SK-MEL-5 (cell line): Measurements from ENCODE around the gene SAMD1. TPM values are rescaled to one million over a fixed set of nuclear protein-coding genes. Genes with fewer than 3 reads are reported as not detected.
A peak's percentile ranks its signal among the peaks of the same experiment; 100 is the strongest.

Experiments used
- DNase-seq: peaks from one replicate; pipeline ENCODE4 v3.0.0-alpha.2; 2016; ENCODE audit warnings: low read depth, low spot score
- in situ Hi-C: cut with HindIII; loops from 2 replicates; pipeline ENCODE4 v1.10.0; 2016; ENCODE audit warnings: low sequenced_read_pairs, high pct_unique_total_duplicates, low pct_unique_long_range_greater_than_20kb
- total RNA-seq: library from RNA; depleted of rRNA; stranded (reverse); fragments of >200 nt; shearing (Covaris generic); gene quantifications from 2 replicates; pipeline ENCODE4 v1.2.3, GENCODE V29; 2014

The SAMD1 gene
- total RNA-seq, 1 experiment from 2014 or later = 17.2 TPM

- DNase-seq = no peak
- in situ Hi-C loops = no loop called here
Measured at GRCh38 chr19:14094854-14095253, 4.3 kb upstream of the SAMD1 start.

- in situ Hi-C loops = no loop called here
Measured at GRCh38 chr19:14093117-14093823, 2.7 kb upstream of the SAMD1 start.

GRCh38 chr19:14091813-14092462, 1.4 kb upstream of the SAMD1 start:
- in situ Hi-C loops = no loop called here
- DNase-seq = no peak

More at GRCh38 chr19:14093117-14093823, 2.7 kb upstream of the SAMD1 start:
- no peak for DNase-seq

DNA sequence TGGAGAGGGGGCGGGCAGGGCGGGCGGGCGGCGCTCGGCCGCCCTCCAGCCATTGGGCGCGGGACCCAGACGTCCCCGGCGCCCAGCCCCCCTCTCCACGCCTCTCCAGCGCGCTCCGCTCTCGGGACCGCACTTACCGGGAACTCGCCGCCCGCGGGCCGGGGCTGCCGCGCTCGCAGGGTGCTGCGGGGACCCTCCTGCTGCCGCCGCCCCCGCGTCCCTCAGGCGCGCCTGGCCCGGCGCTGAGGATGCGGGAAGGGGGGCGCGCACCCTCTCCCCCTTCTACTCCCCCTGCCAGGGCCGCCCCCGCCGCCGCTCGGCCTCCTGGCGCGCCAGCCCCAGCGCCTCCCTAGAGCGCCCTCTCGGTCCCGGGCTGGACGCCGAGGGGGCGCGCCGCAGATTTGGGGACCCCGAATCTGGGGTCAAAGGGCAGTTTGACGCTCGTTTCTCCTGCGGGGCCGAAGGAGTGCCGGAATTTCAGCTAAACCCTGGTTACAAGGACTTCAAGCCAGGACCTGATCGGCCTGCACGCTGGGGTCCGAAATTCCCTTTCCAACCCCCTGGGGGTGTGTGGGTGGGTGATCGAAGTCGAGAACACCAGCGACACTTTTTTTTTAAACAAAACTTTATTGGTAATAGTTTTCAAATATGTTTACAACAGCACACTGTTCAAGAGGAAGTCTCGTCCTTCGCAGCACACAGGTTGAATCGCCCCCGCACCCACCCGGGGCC, 696 bp upstream of the SAMD1 start:
- in situ Hi-C loops = no loop called here
- peak; percentile 25 for DNase-seq

DNA sequence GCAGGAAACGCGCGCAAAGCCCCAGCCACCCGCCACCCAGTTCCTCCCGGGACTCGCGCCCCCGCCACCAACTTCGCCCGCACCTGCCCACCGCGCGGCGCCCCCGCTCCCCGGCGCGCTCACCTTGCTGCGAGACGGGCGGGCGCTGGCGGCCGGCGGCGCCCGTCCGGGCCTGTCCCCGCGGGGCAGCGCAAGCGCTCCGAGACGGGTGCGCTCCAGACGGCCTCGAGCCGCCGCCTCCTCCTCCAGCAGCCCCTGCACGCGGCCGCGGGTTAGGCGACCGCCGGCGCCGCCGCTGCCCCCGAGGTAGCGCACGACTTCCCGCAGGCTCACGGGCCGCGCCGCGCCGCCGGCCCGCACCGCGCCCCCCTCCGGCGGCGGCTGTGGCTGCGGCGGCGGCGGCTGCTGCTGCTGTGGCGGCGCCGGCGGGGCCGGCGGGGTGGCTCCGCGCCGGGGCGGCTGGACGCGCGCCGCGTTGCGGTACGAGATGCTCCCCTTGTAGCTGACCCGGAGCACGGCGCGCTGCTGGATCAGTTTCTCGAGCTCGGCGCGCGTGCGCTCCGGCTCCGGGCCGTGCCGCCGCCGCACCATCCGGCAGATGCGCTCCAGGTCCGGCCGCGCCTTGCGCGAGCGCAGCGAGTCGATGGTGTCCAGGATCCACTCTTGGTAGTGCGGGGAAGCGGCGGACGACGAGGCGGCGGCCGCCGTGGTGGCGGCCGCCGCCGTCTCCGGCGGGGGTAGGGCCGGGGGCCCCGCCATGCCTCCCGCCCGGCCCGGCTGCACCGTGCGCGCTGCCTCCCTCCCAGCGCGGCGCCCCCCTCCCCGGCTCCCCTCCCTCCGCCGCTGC, 666 bp downstream of the SAMD1 start:
- in situ Hi-C loops = no loop called here
- DNase-seq = peak; percentile 33

GRCh38 chr19:14089412-14089661, 1.2 kb downstream of the SAMD1 start:
- DNase-seq = no peak
- in situ Hi-C loops = no loop called here

- DNase-seq = no peak
- in situ Hi-C loops = no loop called here
Measured at GRCh38 chr19:14088634-14089411, 1.7 kb downstream of the SAMD1 start.

- in situ Hi-C loops = no loop called here
Measured at GRCh38 chr19:14086098-14086497, 4.5 kb downstream of the SAMD1 start.

DNA sequence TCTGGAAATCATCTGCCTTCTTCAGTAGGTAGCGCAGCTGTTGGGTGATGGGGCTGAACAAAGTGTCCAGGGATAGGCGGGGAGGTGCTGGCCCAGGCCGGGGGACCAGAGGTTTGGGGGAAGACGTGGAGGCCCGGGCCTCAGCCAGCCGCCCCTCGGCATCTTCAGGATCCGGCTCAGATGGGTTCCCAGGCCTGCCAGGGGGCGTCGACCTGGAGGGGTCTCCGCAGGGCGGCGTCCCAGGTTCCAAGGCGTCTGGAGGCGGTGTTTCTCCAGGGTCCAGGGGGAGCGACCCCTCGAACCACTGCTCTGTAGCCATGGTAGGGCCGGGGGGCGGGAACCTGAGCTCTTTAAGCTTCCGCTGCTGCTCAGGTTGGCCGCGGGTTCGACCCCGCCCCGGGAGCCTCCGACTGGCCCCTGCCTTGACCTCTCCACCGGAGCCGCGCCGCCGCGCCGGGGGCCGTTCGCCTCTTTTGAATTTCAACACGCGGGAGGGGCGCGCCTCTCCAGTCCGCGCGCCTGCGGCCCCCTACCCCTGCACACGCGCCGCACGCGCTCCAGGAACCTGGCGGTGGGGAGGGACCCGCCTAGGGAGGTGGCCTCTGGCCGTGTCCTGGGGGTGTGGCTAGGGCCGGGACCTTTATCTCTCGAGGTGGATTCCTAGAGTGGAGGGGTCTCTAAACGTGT, 5.1 kb downstream of the SAMD1 start, which contains the start of gene C19orf67:
TSS of gene C19orf67 (minus strand) at position 475 of the 687 bp plus-strand sequence. CDS start at position 319, 156 bp downstream.
- in situ Hi-C loops = no loop called here
- DNase-seq = no peak

More at GRCh38 chr19:14086098-14086497, 4.5 kb downstream of the SAMD1 start:
- DNase-seq = no peak

- DNase-seq = no peak
- in situ Hi-C loops = no loop called here
Measured at GRCh38 chr19:14082675-14082960, 7.9 kb downstream of the SAMD1 start.

- in situ Hi-C loops = no loop called here
Measured at GRCh38 chr19:14081797-14082674, 8.5 kb downstream of the SAMD1 start.

GRCh38 chr19:14080887-14081796, 9.4 kb downstream of the SAMD1 start:
- in situ Hi-C loops = no loop called here

More at GRCh38 chr19:14081797-14082674, 8.5 kb downstream of the SAMD1 start:
- no peak for DNase-seq

DNA sequence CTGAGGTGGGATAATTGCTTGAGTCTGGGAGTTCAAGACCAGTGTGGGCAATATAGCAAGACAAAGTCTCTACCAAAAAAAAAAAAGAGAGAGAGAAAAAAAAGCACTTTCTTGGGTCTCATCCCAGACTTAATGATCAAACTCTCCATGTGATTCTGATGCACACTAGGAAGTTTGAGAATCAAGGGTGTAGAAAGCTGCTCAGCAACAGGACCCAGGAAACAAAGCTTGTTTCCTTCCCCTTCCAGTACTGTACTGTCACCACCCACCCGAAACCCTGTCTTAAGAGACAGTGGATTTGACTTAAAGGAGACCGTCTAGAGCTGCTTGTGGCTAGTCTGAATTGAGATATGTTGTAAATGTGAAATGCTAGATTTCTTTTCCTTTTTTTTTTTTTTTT, 12.1 kb downstream of the SAMD1 start:
- in situ Hi-C loops = no loop called here
- DNase-seq = no peak

More at GRCh38 chr19:14080887-14081796, 9.4 kb downstream of the SAMD1 start:
- peak; percentile 98 for DNase-seq

DNA sequence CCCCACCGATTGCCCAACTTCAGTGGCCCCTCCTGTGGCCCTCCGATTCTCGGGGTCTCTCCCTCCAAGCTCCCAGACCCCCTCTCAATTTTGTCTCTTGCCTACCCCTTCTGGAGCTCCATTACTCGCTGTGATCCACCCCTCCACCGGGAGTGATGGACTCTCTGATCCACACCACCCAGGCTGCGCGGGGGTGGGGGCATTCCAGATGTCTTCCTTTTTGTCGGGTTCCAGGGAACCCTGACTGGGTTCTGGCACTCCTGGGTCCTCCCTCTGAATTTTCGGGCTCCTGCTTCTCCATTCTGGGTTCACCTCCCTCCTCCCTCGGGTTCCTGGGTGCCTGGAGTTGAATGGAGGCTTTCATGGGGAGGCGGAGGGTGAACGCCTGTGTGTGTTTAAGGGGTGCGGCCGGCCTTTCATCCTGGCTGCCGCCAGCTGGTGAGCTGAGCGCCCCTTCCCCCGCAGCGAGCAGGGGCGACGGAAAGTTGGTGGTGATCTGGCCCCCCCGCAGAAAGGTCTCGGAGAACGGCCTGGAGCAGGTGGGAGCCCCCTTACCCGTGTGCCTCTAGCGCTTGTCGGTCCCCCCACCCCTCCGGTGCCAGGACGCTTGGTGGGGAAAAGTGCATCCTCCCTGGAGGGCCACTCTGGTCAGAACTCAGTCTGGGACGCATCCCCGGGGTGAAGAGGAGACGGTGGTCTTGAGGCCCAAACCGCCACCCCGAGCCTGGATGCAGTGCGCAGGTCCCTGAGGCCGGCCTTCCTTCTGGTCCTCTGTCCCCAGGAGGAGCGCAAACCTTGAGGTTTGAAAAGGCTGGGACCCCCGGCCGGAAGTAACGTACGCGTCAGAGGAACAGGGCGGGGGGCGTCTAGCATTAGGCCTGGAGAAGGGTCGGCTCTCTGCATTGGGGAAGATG, 16.4 kb downstream of the SAMD1 start:
- in situ Hi-C loops = no loop called here
- no peak for DNase-seq
